ENCODE results near the gene LPP. TPM values are rescaled to one million over a fixed set of nuclear protein-coding genes. Genes with fewer than 3 reads are reported as not detected.
A peak's percentile ranks its signal among the peaks of the same experiment; 100 is the strongest.

Gene LPP
- total and polyA plus RNA-seq, 2 of the 13 experiments (the other 11 are each of a cell fraction or from before 2014, with no cell fraction given): 19.2 to 29.9 TPM

- TF ChIP-seq ZNF160 (CRISPR knock-in tag; IDR thresholded peaks at IDR 0.05) (peak; percentile 54; the same call in 1 of the 2 replicates), ONECUT2 (CRISPR knock-in tag; IDR thresholded peaks at IDR 0.05) (peak; percentile 61), ZNF766 (CRISPR knock-in tag; IDR thresholded peaks at IDR 0.05; ENCODE audit: borderline replicate concordance) (no peak), MIER3 (CRISPR knock-in tag; IDR thresholded peaks at IDR 0.05; ENCODE audit: borderline replicate concordance) (peak; percentile 93; the same call in 1 of the 2 replicates), ZNF24 (IDR thresholded peaks at IDR 0.05) (no peak), BRF2 (CRISPR knock-in tag; IDR thresholded peaks at IDR 0.05) (no peak), THRA (CRISPR knock-in tag; IDR thresholded peaks at IDR 0.05; ENCODE audit: borderline replicate concordance) (peak; percentile 77), SOX5 (CRISPR knock-in tag; IDR thresholded peaks at IDR 0.05; ENCODE audit: borderline replicate concordance) (peak; percentile 98), ZNF75D (CRISPR knock-in tag; IDR thresholded peaks at IDR 0.05; ENCODE audit: borderline replicate concordance) (no peak), HOXA7 (CRISPR knock-in tag; IDR thresholded peaks at IDR 0.05) (no peak), MED8 (CRISPR knock-in tag; IDR thresholded peaks at IDR 0.05; ENCODE audit: insufficient replicate concordance) (peak; percentile 84), ZNF530 (CRISPR knock-in tag; IDR thresholded peaks at IDR 0.05; ENCODE audit: low read depth) (no peak), GATAD2A (CRISPR knock-in tag; IDR thresholded peaks at IDR 0.05) (peak; percentile 97), ZNF562 (CRISPR knock-in tag; IDR thresholded peaks at IDR 0.05; ENCODE audit: borderline replicate concordance) (no peak), ZNF678 (CRISPR knock-in tag; IDR thresholded peaks at IDR 0.05) (no peak), HNRNPL (IDR thresholded peaks at IDR 0.05; ENCODE audit: low read depth, low read length) (no peak), TRIM24 (CRISPR knock-in tag; IDR thresholded peaks at IDR 0.05) (no peak), ARID3A (IDR thresholded peaks at IDR 0.05; ENCODE audit: low read depth, low read length) (peak; percentile 99), DNMT1 (CRISPR knock-in tag; IDR thresholded peaks at IDR 0.05) (no peak), SMC3 (IDR thresholded peaks at IDR 0.05; ENCODE audit: low read length) (peak; percentile 29; the same call in 1 of the 2 replicates), ZNF883 (CRISPR knock-in tag; IDR thresholded peaks at IDR 0.05; ENCODE audit: not compliant biosample characterization) (no peak), PCBP1 (IDR thresholded peaks at IDR 0.05; ENCODE audit: borderline replicate concordance, low read depth, low read length) (no peak), SRY (CRISPR knock-in tag; IDR thresholded peaks at IDR 0.05) (no peak), ZNF607 (CRISPR knock-in tag; IDR thresholded peaks at IDR 0.05; ENCODE audit: borderline replicate concordance) (0 out of 2 replicates have a peak, but pooled peaks have one; percentile 56), PLSCR1 (CRISPR knock-in tag; IDR thresholded peaks at IDR 0.05; ENCODE audit: borderline replicate concordance) (no peak), ZNF546 (CRISPR knock-in tag; conservative IDR thresholded peaks at IDR 0.05) (no peak), ZNF235 (CRISPR knock-in tag; IDR thresholded peaks at IDR 0.05; ENCODE audit: borderline replicate concordance) (no peak), DMAP1 (CRISPR knock-in tag; IDR thresholded peaks at IDR 0.05) (0 out of 2 replicates have a peak, but pooled peaks have one; percentile 53)
Observed at GRCh38 chr3:188294823-188295487, 141.0 kb downstream of the LPP start (continued).
